ENCODE measurements around the gene THUMPD3.

GRCh38 chr3:9380014-9380413 lies 17.2 kb downstream of the THUMPD3 start:
- no peak for TF ChIP-seq SMARCE1 (IDR thresholded peaks at IDR 0.05)
- TF ChIP-seq ELF1 (tag; IDR thresholded peaks at IDR 0.05) = no peak
